HG03439 (cell line): Measurements from ENCODE around the gene SYTL3.

ENCODE experiments used
- ATAC-seq: cut with Tn5 transposase; IDR thresholded peaks from one replicate; pipeline ENCODE4 v1.9.1; 2021; ENCODE audit warnings: mild to moderate bottlenecking, moderate library complexity; ENCODE audit not compliant: unreplicated experiment

Gene SYTL3

DNA sequence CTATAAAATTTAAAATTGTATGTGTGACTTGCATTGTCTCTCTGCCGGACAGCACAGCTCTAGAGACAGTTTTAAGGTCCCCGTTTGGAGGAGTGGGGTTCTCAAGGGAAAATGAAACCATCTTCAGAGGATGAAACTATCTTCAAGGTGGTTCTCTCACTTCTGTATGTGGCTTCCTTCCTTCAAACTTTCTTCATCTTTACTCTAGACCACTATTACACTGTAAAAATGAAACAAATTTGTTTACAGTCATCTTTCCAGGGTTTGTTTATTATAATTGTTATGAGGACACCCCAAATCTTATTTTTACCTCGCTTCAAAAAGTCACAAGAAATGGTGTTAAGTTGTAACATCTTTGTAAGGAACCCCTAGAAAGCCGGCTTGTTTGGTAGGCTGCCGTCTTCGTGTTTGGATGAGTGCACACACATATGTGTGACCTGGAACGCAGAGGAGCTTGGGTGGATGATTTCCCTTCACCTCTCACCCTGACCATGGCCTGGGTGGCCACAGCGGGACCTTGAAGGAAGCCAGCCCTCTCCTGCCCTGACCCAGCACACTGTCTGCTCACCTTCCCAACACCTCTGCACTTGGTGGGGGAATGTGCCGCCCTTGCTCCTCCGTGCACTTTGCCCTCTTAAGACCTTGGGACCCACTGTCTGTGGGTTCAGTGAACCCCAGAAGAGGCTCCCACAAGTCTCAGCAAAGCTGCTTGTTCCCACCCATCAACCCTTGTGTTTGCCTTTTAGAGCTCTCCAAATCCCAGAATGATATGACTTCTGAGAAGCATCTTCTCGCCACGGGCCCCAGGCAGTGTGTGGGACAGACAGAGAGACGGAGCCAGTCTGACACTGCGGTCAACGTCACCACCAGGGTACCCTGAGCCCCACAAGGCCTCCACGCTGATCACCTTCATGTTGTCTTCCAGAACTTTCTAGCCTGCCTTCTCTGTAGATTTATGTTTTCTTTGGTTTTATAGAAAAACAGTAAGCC lies 67.8 kb downstream of the SYTL3 start:
- ATAC-seq = peak; percentile 67

DNA sequence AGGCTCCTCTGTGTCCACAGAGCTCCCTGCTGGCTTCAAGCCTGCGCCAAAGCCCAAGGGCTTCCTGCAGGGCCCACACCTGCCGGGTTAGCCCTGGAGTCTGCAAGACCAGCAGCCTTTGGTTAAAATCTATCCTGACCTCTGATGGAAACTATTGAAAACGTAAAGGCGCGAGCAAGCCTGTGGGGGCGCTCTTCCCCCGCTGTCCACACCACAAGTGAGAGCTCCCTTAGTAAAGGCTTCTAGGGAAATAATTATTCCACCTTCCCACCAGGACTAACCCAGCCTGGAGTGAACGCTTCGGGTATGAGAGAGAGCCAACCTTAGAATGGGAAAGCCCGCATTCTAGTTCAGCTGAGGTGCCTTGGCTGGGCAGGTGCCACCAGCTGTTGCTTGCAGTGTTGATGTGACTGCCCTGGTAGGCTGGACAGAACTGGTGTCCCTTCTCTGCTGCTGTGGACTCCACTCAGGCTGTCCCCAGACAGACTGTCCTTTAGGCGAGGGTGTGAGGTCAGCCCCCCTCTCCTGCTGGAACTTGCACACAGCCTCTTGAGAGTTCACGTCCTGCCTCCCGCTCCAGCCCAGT lies 68.7 kb downstream of the SYTL3 start:
- no peak for ATAC-seq

DNA sequence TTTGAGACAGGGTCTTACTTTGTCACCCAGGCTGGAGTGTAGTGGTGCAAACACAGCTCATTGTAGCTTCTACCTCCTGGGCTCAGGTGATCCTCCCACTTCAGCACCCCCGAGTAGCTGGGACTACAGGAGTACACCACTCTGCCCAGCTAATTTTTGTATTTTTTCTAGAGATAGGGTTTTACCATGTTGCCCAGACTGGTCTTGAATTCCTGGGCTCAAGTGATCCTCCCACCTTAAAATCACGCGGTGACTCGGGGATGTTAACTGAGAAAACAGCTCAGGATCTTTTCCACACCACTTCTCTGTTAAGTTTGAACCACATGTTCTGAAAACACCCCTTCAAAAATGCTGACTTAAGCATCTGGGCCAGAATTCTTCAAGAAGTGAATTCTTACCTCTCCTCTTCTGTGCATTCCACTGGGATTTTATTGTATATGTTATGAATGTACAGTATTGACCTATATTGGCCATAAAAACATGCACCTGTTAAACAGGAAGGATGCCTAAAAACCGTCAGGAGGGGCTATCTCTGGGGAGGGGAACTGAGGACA lies 72.4 kb downstream of the SYTL3 start:
- no peak for ATAC-seq

DNA sequence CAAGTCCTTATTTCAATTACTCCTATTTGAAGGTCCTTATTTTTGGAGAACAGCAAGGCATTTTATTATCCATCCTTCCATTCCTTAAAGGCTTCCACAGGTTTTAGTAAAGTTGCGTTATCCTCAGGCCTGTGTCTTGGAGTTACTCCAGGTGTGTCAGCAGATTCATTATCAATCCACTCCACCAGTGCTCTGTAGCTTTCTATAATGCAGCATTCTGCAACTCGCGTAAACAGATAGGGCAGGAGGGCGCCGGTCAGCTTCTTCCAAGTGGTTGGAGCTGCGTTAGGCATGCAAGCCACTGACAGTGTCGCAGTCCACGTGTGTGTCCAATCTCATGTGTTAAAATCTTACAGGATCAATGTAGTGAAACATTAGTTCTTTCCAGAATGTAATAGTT lies 75.8 kb downstream of the SYTL3 start:
- ATAC-seq = no peak

DNA sequence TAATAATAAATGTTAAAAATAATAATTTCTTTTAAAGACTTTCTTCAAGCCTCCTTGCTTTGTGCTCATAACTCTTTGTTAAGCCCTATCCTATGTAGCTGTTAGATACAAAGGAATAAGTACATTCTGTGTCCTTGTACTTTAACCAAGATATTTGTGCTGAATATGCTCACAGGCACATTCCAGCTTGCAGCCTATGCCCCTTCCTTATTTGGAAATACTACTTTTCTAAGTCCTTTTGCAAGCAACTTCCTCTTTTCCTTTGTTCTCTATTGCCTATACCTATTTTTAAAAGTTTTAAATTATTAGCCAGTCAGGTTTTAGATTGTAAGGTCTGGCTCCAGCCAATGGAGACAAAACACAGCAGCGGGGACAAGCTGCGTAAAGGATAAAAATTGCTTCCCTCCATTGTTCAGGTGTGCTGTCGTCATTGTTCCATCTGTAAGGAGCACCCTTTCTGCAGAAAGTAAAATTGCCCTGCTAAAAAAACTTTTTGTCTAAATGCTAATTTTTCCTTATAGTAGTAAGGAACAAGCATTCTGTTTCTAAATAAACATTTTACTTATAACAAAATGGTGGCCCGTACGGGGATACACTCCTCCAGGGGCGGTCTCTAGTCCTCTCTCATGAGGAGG lies 80.2 kb downstream of the SYTL3 start:
- no peak for ATAC-seq

DNA sequence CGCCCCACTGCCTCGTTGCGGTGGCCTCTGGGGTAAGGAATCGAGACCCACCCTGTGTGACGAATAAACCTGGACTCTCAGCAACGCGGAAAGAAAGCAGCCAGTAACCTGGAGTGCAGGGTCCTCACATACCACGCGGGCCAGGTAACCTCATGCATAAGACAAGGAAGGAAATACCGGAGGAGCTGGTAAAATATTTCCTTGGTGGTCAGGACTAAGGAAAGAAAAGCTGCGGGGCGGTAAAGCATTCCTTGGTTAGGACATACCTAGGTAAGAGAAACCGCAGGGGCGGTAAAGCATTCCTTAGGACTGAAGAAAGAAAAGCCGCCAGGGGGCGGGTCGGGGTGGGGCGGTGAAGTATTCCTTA lies 80.7 kb downstream of the SYTL3 start:
- ATAC-seq = no peak

DNA sequence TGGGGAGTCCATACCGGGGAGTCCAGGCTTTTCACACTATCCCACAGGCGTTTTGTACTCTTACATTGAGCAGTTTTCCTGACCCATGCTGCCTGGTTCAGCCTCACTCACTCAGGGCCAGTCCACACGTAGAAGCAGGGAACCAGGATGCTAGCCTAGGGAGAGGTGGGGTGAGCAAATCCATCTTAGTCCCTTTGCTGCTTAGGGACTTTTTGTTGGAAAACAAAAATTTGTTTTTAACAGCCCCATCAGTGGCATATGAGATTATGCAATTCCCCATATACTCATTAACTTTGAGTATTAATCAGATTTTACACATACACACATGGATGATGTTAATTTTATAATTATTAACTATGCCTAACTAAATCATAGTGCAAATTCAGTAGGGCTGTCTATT lies 85.2 kb downstream of the SYTL3 start:
- no peak for ATAC-seq

DNA sequence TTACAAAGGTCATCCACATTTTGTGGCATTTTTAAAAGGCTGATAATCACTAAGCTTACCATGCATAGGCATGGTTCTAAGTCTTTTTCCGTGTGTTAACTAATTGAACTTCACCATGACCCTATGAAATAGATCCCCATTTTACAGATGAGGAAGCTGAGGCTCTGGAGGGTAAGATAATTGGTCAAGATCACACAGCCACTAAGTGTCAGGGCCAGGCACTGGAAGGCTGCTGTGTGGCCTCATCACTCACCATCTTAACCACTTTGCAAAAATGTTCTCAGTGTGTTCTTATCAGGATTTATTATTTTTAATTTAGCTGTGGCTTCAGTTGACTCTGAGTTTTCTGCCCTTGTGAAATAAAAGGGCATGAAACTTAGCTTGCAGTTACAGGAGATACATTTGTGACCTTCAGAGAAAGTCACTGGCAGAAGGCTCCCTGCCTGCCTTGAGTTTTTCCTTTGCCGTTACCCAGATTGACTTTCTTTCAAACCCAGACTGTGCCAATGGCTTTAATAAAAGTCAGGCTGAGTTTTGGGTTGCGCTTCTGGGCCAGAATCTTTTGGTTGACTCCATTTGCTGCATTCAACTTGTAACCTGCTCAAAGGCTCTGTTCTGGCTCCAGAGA lies 87.3 kb downstream of the SYTL3 start:
- ATAC-seq = no peak

DNA sequence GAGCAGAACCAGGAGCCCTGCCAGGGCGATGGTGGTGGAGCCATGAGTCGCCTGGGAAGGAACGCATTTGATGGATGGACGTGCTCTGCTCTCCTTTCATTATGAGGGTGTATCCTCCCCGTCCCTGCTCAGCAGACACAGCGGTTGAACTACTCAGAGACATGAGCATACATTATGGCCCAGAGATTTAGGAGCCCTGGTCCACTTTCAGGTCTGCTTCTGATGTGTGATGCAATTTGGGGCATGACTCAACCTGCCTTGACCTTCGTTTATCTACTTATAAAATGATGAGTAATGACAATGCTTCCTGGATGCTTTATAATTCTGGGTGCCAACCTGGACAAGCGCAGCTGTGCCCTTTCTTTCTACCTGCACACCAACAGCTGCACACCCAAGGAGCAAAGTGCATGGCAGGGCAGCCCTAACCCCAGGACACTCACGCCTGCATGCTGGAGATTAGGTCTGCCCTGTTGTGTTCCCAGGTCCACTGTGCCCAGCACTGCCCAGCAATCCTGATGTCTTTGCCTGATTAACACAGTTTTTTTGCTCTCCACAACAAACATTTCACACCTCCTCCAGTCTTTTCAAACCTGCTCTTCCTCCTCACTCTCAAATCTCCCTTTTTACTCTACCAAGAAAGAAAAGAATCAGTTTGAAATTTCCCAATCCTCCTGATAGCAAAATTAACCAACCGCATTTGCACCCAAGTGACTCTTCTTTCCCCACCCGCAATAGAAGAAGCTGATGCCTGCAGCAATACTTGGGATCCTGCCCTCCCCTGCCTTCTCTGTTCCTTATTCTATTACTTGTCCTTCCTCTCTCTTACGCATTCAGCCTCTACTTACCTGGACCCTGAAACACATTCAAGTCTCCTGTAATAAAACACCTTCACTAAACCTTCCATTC lies 88.1 kb downstream of the SYTL3 start:
- ATAC-seq = no peak

DNA sequence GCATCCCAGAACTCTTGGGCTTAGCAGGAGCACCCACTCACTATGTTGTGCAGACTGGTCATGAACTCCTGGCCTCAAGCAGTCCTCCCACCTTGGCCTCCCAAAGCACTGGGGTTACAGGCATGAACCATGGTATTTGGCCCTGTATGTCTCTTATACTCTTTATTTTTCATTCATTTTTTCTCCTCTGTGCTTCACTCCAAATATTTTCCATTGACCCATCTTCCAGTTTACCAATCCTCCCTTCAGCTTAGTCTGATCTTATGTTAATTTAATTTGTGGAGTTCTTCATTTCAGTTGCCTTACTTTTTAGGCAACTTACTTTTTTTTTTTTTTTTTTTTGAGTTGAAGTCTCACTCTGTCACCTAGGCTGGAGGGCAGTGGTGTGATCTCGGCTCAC lies 89.8 kb downstream of the SYTL3 start:
- no peak for ATAC-seq

DNA sequence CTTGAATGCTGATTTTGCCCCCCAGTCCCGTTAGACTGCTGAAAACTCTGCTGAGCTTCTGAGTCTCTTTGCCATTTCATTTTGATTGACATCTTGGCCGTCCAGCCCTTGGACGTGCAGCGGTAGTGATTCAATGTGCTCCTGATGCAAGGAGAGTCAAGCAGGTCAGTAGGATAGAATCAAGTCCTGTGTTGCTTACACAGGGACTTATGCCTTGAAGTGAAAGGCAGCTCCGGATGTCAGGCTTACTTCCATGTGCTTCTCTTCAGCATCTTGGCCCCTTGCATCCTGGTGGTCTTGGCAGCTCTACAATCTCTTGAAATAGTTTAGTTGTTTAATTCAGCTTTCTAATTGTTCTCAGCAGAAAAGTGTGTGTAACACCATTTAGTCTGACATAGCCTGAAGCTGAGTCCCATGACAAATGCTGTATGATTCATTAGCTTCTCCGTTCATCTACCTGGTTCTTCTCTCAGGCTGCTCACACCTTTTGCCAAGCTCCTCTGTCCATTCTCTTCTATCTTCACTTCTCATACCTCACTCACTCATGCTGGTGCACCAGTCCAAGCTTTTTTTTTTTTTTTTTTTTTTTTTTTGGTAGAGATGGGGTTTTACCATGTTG lies 93.3 kb downstream of the SYTL3 start:
- no peak for ATAC-seq

DNA sequence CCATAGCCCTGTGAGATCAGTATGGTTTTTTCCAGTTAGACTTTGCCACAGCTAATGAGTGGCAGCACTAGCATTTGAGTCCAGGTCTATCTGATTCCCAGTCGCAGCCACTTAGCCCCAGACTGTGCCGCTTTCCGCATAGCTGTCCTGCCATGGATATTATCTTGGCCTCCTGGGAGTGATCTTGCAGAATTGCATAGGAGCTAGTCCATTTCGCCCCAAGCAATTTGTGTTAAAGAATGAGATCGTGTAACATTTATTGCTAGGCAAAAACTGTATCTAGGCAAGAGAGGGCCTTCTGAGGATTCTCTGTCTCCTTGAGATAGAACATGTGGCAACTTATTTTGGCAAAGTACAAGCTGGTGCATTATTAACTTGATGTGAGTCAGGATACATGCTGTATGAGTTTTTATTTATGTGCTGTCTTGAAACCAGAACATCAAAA lies 95.2 kb downstream of the SYTL3 start:
- ATAC-seq = no peak

DNA sequence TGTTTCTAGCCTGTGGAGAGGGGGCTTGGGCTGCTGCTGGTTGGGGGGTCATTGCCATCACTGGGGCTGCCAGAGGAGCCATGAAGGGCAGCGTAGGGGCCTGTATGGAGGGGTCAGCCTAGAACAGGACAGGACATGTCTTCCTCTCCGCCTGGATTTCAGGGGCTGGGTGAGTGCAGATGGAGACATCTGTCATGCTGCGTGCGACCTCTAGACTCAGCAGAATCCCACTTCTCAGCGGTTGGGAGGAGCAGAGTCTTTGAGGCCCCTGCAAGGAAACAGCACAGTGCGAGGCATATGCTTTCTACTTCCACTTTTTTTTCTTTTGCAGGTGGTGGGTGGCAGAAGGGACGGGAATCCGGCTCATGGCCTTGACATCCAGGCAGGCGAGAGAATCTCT lies 101.4 kb downstream of the SYTL3 start:
- ATAC-seq = no peak

DNA sequence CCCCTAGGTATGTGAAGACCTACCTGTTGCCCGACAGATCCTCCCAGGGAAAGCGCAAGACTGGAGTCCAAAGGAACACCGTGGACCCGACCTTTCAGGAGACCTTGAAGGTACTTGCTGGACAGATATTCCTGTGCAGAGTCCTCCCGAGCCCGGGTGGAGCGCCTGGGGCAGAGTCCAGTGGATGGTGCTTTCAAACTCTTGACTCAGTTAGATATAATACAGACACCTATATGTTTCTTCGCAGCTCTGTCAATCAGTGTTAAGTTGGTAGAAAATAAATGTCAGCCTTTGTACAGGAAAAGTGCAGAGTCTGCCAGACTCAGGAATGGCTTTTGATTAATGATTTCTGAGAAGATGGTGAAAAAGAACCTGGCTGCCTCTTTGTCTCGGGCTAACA lies 102.1 kb downstream of the SYTL3 start:
- ATAC-seq = no peak

DNA sequence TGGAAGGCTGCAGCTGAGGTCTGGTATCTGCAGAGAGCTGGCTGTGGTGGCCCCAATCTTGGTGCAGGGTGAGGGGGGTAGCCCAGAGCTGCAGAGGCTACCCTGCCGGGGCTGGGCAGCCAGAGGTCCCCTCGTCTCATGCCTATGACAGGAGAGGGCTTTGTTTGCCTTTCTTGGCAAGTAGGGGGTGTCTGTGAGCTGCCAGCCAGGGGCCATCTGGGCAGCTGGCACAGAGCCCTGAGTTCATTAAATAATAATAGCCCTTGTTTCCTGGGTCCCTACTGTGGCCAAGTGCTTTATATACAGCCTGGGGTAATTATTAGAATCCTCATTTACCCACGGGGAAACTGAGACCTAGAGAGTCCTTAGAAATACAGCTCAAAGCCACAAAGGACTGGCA lies 102.8 kb downstream of the SYTL3 start:
- no peak for ATAC-seq

DNA sequence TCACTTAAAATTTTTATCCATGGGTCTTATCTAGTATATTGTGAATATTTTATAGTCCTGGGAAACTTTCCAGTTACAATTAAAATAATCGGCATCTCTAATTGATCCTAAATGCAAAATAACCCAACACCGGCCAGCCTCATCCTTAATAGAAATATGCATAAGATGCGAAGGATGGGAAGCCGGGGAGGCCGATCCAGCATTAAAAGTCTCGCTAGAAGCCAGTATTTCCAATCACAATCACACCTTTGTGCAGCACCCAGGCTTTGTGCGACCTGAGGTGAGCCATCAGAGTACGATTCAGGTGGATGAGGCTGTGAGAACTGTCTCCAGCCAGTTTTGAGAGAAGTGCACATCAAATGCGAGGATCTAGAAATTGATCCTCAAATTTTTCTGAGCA lies 104.0 kb downstream of the SYTL3 start:
- ATAC-seq = no peak

DNA sequence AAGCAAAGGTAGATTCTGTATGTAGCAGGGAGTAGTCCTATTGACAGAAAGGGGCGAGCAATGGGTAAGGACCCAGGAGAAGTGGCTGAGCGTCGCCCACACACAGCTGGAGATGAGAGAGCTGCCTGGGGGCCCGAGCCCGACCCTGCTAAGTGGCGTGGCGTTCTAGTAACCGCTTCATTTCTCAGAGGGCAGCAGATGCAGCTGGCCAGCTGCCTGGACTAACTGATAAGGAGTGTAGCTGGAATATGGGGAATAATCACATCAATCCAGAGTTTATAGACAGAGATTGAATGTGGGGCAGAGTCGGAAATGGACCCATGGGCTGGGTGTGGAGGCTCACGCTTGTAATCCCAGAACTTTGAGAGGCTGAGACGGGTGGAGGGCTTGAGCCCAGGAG lies 104.9 kb downstream of the SYTL3 start:
- no peak for ATAC-seq

DNA sequence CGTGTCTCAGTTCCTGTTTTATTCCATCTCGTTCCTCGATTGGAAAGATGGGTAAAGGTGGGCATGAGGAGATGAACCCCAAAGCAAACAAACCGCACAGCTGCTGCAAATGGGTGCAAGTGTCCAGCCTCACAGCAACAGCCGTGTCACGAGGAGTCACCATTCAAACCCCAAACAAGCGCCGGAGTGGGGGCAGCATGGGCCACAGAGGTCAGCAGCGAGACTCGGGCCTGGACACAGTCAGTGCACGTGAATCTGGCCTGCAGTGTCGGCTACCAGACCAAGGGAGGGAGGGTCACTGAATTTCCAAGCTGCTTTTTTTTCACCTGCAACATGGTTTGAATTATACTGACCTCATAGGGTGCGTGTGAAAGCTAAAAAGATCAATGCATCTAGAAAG lies 105.8 kb downstream of the SYTL3 start:
- ATAC-seq = no peak

DNA sequence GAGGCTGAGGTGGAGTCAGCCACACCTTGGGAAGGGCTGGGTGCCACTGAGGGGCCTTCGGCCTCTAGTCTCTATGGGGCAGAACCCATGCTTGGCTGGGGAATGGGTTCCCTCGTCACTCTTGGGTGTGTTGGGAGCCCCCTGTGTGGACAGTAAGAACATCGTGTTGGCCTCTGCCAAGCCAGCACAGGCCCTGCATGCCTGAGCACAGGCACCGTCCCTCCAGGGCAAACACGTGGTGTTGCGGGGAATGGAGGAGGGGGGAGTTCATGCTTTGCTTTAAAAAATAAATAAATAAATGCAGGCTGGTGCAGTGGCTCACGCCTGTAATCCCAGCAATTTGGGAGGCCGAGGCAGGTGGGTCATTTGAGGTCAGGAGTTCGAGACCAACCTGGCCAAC lies 106.3 kb downstream of the SYTL3 start:
- no peak for ATAC-seq
